Lower leg skin (tissue), 4 donors: Measurements from ENCODE around the gene PKD1. TPM values are rescaled to one million over a fixed set of nuclear protein-coding genes. Genes with fewer than 3 reads are reported as not detected.

ENCODE experiments used
- DNase-seq, 2 donors: peaks; one replicate each; pipeline ENCODE4 v3.0.0-alpha.2; 2019; ENCODE audit warnings: low spot score in 2 of 2
- H3K4me3 ChIP-seq: fragments of 200-600 bp; sonication (generic); 2 replicates; pipeline ENCODE4 v1.5.1; 2017; ENCODE audit warnings: mild to moderate bottlenecking, low read depth; ENCODE audit not compliant: poor library complexity, severe bottlenecking
- POLR2A ChIP-seq, 2 donors: fragments of 450-650 bp; IDR thresholded peaks; one replicate each; pipeline ENCODE4 v1.6.1; 2016 to 2017; ENCODE audit warnings: antibody characterized with exemption in 2 of 2, mild to moderate bottlenecking in 1 of 2, moderate library complexity in 1 of 2
- WGBS, 2 donors: methylation state at CpG; one replicate each; pipeline ENCODE4 v1.1.5; 2018; 5-methylcytosine and 5-hydroxymethylcytosine counted together
- intact Hi-C: fragments of 100-400 bp; cut with DNase I; formaldehyde crosslinking; loops from one replicate; pipeline ENCODE4 v1.15.0; 2023; ENCODE audit warnings: low total_unique reads
- microRNA counts, 2 donors: library from miRNA; unstranded; fragments of <30 nt; microRNA quantifications; one replicate each; lab custom pipeline; 2016
- microRNA-seq, 2 donors: library from miRNA; unstranded; fragments of <30 nt; microRNA quantifications; one replicate each; pipeline ENCODE4, GENCODE V29; 2016; ENCODE audit warnings: borderline replicate concordance in 2 of 2, borderline number of aligned reads in 1 of 2
- total RNA-seq, 4 donors: library from RNA; depleted of rRNA; stranded (reverse); fragments of >200 nt; gene quantifications; one replicate each; pipeline ENCODE4 v1.1.0, GENCODE V29; 2016
- TF ChIP-seq, protein P1 (sequence below), 3 donors: fragments of 450-650 bp; IDR thresholded peaks; one replicate each; pipeline ENCODE4 v1.5.1; 2016; ENCODE audit warnings: antibody characterized with exemption in 3 of 3, mild to moderate bottlenecking in 3 of 3, moderate library complexity in 2 of 3

Gene PKD1
- total RNA-seq, 4 donors from 2014 or later, result 125 to 266 (median 192) TPM

DNA sequence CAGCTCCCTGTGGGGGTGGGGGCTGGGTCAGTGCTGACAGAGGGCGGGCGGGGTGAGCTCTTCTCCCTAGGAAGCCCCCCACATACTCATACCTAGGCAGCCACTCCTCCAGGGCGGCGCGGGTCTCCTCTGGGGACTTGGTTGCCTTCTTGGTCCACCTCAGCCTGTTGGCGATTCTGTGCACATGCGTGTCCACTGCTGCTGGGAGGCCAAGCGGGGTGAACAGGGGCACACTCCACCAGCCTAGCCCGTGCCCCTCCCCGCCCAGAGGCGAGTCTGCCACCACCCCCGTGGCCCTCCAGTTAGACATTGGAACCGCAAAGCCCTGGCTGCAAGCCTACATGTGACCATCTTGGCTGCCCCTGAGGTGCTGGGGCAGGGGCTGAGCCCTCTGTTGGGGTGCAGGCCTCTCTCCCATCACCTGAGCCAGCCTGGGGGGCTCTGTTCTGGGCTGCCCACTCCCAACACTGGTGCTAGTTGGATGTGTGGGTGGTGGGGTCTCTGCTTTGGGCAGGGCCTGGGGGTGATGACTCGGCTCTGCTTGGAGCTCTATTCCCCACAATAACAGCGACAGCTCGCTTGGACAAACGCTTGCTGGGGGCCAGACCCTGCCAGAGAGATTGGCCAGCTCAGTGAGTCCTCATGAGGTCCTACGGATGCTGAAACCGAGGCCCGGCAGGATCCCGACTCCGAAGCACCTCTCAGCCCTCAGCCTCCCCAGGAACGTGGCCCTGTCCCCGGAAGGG lies 95.5 kb downstream of the PKD1 start:
- intact Hi-C loops, result no loop called here
- H3K4me3 ChIP-seq, result no peak overlapping the region
- TF ChIP-seq POLR2A (IDR thresholded peaks at IDR 0.05), result no peak
- TF ChIP-seq, protein P1, sequence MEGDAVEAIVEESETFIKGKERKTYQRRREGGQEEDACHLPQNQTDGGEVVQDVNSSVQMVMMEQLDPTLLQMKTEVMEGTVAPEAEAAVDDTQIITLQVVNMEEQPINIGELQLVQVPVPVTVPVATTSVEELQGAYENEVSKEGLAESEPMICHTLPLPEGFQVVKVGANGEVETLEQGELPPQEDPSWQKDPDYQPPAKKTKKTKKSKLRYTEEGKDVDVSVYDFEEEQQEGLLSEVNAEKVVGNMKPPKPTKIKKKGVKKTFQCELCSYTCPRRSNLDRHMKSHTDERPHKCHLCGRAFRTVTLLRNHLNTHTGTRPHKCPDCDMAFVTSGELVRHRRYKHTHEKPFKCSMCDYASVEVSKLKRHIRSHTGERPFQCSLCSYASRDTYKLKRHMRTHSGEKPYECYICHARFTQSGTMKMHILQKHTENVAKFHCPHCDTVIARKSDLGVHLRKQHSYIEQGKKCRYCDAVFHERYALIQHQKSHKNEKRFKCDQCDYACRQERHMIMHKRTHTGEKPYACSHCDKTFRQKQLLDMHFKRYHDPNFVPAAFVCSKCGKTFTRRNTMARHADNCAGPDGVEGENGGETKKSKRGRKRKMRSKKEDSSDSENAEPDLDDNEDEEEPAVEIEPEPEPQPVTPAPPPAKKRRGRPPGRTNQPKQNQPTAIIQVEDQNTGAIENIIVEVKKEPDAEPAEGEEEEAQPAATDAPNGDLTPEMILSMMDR (IDR thresholded peaks at IDR 0.05), result no peak
- WGBS, 2 donors, result 85 to 86% methylated on average over 17 to 22 of the region's 24 CpGs
- DNase-seq, result no peak

DNA sequence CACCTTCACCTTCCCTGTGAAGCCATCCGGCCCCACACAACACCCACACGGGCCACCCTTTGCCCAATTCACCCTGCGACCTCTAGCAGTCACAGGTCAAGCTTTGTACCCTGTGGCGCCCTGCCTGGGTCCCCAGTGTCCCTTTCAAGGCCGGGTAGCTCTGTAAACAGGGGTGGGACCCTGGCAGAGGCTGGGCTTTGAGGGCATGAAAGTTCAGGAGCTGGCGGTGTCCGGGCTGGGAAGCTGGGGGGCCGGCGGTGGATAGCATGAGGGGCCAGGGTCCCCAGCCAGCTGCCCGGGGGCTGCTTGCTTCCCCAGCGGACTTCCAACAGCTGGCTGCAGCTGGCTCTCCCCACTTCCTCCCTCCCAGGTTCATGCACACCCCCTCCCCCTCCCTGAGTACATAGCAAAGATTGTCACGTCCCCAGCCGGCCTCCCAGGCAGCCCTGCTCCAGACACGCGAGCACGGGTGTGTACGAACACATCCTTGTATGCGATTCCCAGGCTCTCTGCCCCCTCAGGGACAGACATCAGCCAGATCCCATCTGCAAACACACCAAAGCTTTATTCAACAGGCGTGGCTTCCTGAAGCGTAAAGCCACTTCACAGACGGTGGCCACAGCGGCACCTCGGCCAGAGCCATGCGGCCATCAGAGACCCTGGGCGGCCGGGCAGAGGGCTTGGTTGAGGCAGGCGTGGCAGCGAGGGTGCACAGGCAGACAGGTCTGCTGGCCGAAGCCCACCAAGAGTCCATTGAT lies 96.2 kb downstream of the PKD1 start:
- 51 to 54% methylated on average over 22 to 29 of the region's 29 CpGs for WGBS, 2 donors
- DNase-seq, result no peak
- intact Hi-C loops, result loop anchor here (10.0 kb wide), 1 partner anchor 45 kb away; no protein-coding TSS in a partner anchor
- no peak overlapping the region for H3K4me3 ChIP-seq
- TF ChIP-seq, protein P1 (IDR thresholded peaks at IDR 0.05), result no peak
- TF ChIP-seq POLR2A (IDR thresholded peaks at IDR 0.05), result no peak

MicroRNA genes within 50 kb of the gene (microRNA counts, 767-probe panel; counts per million panel counts)
- microRNA hsa-miR-1225-3p (lab: Ali Mortazavi, UCI), result 0 to 358 counts per million in 2 donors
- microRNA hsa-miR-1225-5p (lab: Ali Mortazavi, UCI), result 0 to 358 counts per million in 2 donors
- microRNA hsa-miR-3180 (lab: Ali Mortazavi, UCI), result 0 to 358 counts per million in 2 donors
- microRNA hsa-miR-4516 (lab: Ali Mortazavi, UCI), result 0 to 358 counts per million in 2 donors

Small RNA genes within 50 kb of the gene (microRNA-seq; reads per million reads assigned to microRNA genes)
- gene MIR1225 (0.57 to 2.0 reads per million in 2 donors), gene MIR3180-5 (0 reads per million in 2 donors), gene MIR4516 (0 reads per million in 2 donors), gene MIR6511B1 (0 reads per million in 2 donors)

Other genes starting within 250 kb of the PKD1 start
- 100 to 1,000 TPM; 103 to 153 (median 120) TPM for gene HS3ST6, start 217.5 kb downstream of the PKD1 start, total RNA-seq
- gene MSRB1, start 192.7 kb downstream of the PKD1 start, total RNA-seq, result 10 to 100 TPM; 18.7 to 44.3 (median 31.7) TPM
- gene RPL3L, start 181.2 kb downstream of the PKD1 start, total RNA-seq, result 1 to 10 TPM in 1 of 4 donors, not detected in 3; 1.6 TPM
- 100 to 1,000 TPM; 183 to 245 (median 217) TPM for gene NDUFB10, start 176.4 kb downstream of the PKD1 start, total RNA-seq
- gene RPS2, start 171.1 kb downstream of the PKD1 start, total RNA-seq, result 1,000 to 10,000 TPM; 2,603 to 4,441 (median 3,196) TPM
- not detected for gene RNF151, start 169.0 kb downstream of the PKD1 start, total RNA-seq
- 100 to 1,000 TPM in 2 of 4 donors, 10 to 100 TPM in 2; 60.8 to 114 (median 83.7) TPM for gene TBL3, start 163.8 kb downstream of the PKD1 start, total RNA-seq
- gene NOXO1, start 154.4 kb downstream of the PKD1 start, total RNA-seq, result 1 to 10 TPM in 1 of 4 donors, under 1 TPM in 1, not detected in 2; 0.23 to 1.2 TPM
- gene GFER, start 151.7 kb downstream of the PKD1 start, total RNA-seq, result 10 to 100 TPM in 3 of 4 donors, 1 to 10 TPM in 1; 9.7 to 14.4 (median 11.6) TPM
- gene SYNGR3, start 145.9 kb downstream of the PKD1 start, total RNA-seq, result 1 to 10 TPM in 1 of 4 donors, under 1 TPM in 2, not detected in 1; 0.72 to 1.1 (median 0.78) TPM
- gene ZNF598, start 126.1 kb downstream of the PKD1 start, total RNA-seq, result 100 to 1,000 TPM in 2 of 4 donors, 10 to 100 TPM in 2; 56.1 to 117 (median 86.5) TPM
- gene NPW, start 116.1 kb downstream of the PKD1 start, total RNA-seq, result 1 to 10 TPM in 2 of 4 donors, under 1 TPM in 1, not detected in 1; 0.38 to 3.9 (median 1.6) TPM
- 10 to 100 TPM; 11.9 to 30.6 (median 27.3) TPM for gene NHERF2, start 109.0 kb downstream of the PKD1 start, total RNA-seq
- 10 to 100 TPM in 3 of 4 donors, 1 to 10 TPM in 1; 5.8 to 29.9 (median 21.5) TPM for gene NTHL1, start 88.1 kb downstream of the PKD1 start, total RNA-seq
- 100 to 1,000 TPM in 1 of 4 donors, 10 to 100 TPM in 3; 56.7 to 130 (median 65.1) TPM for gene TSC2, start 87.9 kb downstream of the PKD1 start, total RNA-seq
- 1 to 10 TPM in 3 of 4 donors, not detected in 1; 1.6 to 2.9 (median 2.0) TPM for gene RAB26, start 12.7 kb upstream of the PKD1 start, total RNA-seq
- gene TRAF7, start 19.9 kb upstream of the PKD1 start, total RNA-seq, result 10 to 100 TPM; 60.8 to 74.8 (median 68.9) TPM
- 1 to 10 TPM in 3 of 4 donors, under 1 TPM in 1; 0.71 to 2.2 (median 1.3) TPM for gene CASKIN1, start 60.7 kb upstream of the PKD1 start, total RNA-seq
- gene MLST8, start 69.6 kb upstream of the PKD1 start, total RNA-seq, result 10 to 100 TPM; 43.8 to 69.4 (median 54.9) TPM
- 1 to 10 TPM; 2.3 to 6.2 (median 2.5) TPM for gene BRICD5, start 75.0 kb upstream of the PKD1 start, total RNA-seq
- 10 to 100 TPM in 3 of 4 donors, 1 to 10 TPM in 1; 9.6 to 19.4 (median 12.8) TPM for gene PGP, start 78.9 kb upstream of the PKD1 start, total RNA-seq
- 10 to 100 TPM; 50.3 to 85.8 (median 57.4) TPM for gene E4F1, start 87.7 kb upstream of the PKD1 start, total RNA-seq
- gene DNASE1L2, start 100.5 kb upstream of the PKD1 start, total RNA-seq, result 10 to 100 TPM; 39.8 to 93.3 (median 55.0) TPM
- gene ECI1, start 115.7 kb upstream of the PKD1 start, total RNA-seq, result 10 to 100 TPM; 37.1 to 69.9 (median 54.5) TPM
- gene RNPS1, start 132.2 kb upstream of the PKD1 start, total RNA-seq, result 100 to 1,000 TPM; 127 to 132 (median 128) TPM
- 10 to 100 TPM in 1 of 4 donors, 1 to 10 TPM in 3; 5.4 to 10.3 (median 9.5) TPM for gene ABCA3, start 204.8 kb upstream of the PKD1 start, total RNA-seq